BLaER1 (cell line): ENCODE data around the gene LRIG1.

ENCODE experiments used
- H3K27ac ChIP-seq: shearing (Covaris generic); formaldehyde crosslinking; 2 replicates; pipeline ENCODE4 v1.8.1; 2022
- H3K27me3 ChIP-seq: shearing (Covaris generic); formaldehyde crosslinking; 2 replicates; pipeline ENCODE4 v1.8.1; 2022
- H3K36me3 ChIP-seq: shearing (Covaris generic); formaldehyde crosslinking; 2 replicates; pipeline ENCODE4 v1.8.1; 2022
- H3K4me1 ChIP-seq: shearing (Covaris generic); formaldehyde crosslinking; 2 replicates; pipeline ENCODE4 v1.8.1; 2022
- H3K4me2 ChIP-seq: shearing (Covaris generic); formaldehyde crosslinking; 2 replicates; pipeline ENCODE4 v1.8.1; 2022
- H3K4me3 ChIP-seq: shearing (Covaris generic); formaldehyde crosslinking; 2 replicates; pipeline ENCODE4 v1.8.1; 2022
- H3K9ac ChIP-seq: shearing (Covaris generic); formaldehyde crosslinking; 2 replicates; pipeline ENCODE4 v1.8.1; 2022
- H3K9me3 ChIP-seq: shearing (Covaris generic); formaldehyde crosslinking; 2 replicates; pipeline ENCODE4 v1.8.1; 2022
- H4K20me1 ChIP-seq: shearing (Covaris generic); formaldehyde crosslinking; 2 replicates; pipeline ENCODE4 v1.8.1; 2022
- Cebpa-rat ChIP-seq: shearing (Covaris generic); IDR thresholded peaks from 2 replicates; pipeline ENCODE4 v1.8.1; 2022

Gene LRIG1

GRCh38 chr3:66361356-66361755 lies 139.5 kb downstream of the LRIG1 start:
- Histone ChIP-seq H3K27ac (no peak overlapping the region), H3K4me1 (no peaks in the 10 kb centered on the region), H3K27me3 (no peaks in the 10 kb centered on the region), H4K20me1 (no peaks in the 10 kb centered on the region), H3K4me2 (no peak overlapping the region), H3K4me3 (no peak overlapping the region), H3K36me3 (no peaks in the 10 kb centered on the region), H3K9ac (no peak overlapping the region), H3K9me3 (no peaks in the 10 kb centered on the region)
- no peak for TF ChIP-seq Cebpa-rat

- Histone ChIP-seq H3K4me3 (no peak overlapping the region), H3K27me3 (no peaks in the 10 kb centered on the region), H3K9me3 (no peaks in the 10 kb centered on the region), H3K27ac (no peak overlapping the region), H3K4me1 (no peaks in the 10 kb centered on the region), H3K4me2 (no peak overlapping the region), H3K36me3 (no peaks in the 10 kb centered on the region), H3K9ac (no peak overlapping the region), H4K20me1 (no peaks in the 10 kb centered on the region)
- TF ChIP-seq Cebpa-rat = no peak
Measured at GRCh38 chr3:66355997-66356396, 144.8 kb downstream of the LRIG1 start.

- Histone ChIP-seq H3K36me3 (no peaks in the 10 kb centered on the region), H3K4me2 (no peak overlapping the region), H3K9me3 (no peaks in the 10 kb centered on the region), H3K9ac (no peak overlapping the region), H3K4me1 (no peaks in the 10 kb centered on the region), H3K27ac (no peak overlapping the region), H3K27me3 (no peaks in the 10 kb centered on the region), H4K20me1 (no peaks in the 10 kb centered on the region), H3K4me3 (no peak overlapping the region)
- no peak for TF ChIP-seq Cebpa-rat
Measured at GRCh38 chr3:66355394-66355793, 145.4 kb downstream of the LRIG1 start.

DNA sequence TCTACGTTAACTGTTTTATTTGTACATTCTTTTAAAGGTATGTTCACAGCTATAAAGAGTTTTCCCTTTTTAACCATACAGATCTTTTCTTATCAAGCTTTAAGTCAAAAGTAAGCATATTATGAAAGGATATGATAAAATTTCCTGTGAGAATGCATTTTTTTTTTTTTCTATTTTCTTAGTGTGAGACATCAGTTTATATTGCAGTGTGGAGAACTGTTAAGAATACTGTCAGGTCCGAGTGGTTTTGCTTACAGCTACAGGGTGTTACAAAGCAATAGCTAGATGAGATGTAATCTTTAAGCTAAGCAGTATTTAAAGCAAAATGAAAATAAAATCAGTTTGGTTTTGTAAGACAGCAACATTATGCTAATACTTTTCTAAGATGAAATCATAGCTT lies 146.8 kb downstream of the LRIG1 start:
- H3K27ac ChIP-seq = no peak overlapping the region
- no peak overlapping the region for H3K4me2 ChIP-seq
- no peaks in the 10 kb centered on the region for H3K4me1 ChIP-seq
- no peaks in the 10 kb centered on the region for H3K27me3 ChIP-seq
- no peaks in the 10 kb centered on the region for H3K9me3 ChIP-seq
- H3K36me3 ChIP-seq = no peaks in the 10 kb centered on the region
- H3K9ac ChIP-seq = no peak overlapping the region
- H3K4me3 ChIP-seq = no peak overlapping the region
- TF ChIP-seq Cebpa-rat = no peak
- H4K20me1 ChIP-seq = no peaks in the 10 kb centered on the region

GRCh38 chr3:66353530-66353929 lies 147.3 kb downstream of the LRIG1 start:
- H3K4me2 ChIP-seq = no peak overlapping the region
- no peak overlapping the region for H3K27ac ChIP-seq
- TF ChIP-seq Cebpa-rat = no peak
- no peaks in the 10 kb centered on the region for H3K9me3 ChIP-seq
- no peak overlapping the region for H3K9ac ChIP-seq
- no peaks in the 10 kb centered on the region for H3K36me3 ChIP-seq
- H4K20me1 ChIP-seq = no peaks in the 10 kb centered on the region
- H3K4me1 ChIP-seq = no peaks in the 10 kb centered on the region
- no peak overlapping the region for H3K4me3 ChIP-seq
- H3K27me3 ChIP-seq = no peaks in the 10 kb centered on the region

GRCh38 chr3:66353039-66353438 lies 147.8 kb downstream of the LRIG1 start:
- no peak overlapping the region for H3K4me3 ChIP-seq
- TF ChIP-seq Cebpa-rat = no peak
- no peak overlapping the region for H3K27ac ChIP-seq
- H3K27me3 ChIP-seq = no peaks in the 10 kb centered on the region
- no peaks in the 10 kb centered on the region for H4K20me1 ChIP-seq
- H3K36me3 ChIP-seq = 0 out of 2 replicates have a peak, but pooled peaks cover under 1% of the 10 kb centered on the region
- no peak overlapping the region for H3K4me2 ChIP-seq
- H3K4me1 ChIP-seq = no peaks in the 10 kb centered on the region
- no peak overlapping the region for H3K9ac ChIP-seq
- no peaks in the 10 kb centered on the region for H3K9me3 ChIP-seq

GRCh38 chr3:66350601-66351000 lies 150.2 kb downstream of the LRIG1 start:
- Histone ChIP-seq H3K36me3 (peaks cover 15% of the 10 kb centered on the region), H4K20me1 (no peaks in the 10 kb centered on the region), H3K4me2 (no peak overlapping the region), H3K27me3 (no peaks in the 10 kb centered on the region), H3K4me3 (no peak overlapping the region), H3K9ac (no peak overlapping the region), H3K27ac (no peak overlapping the region), H3K9me3 (peaks cover 10% of the 10 kb centered on the region), H3K4me1 (peaks cover 3% of the 10 kb centered on the region)
- TF ChIP-seq Cebpa-rat = no peak

GRCh38 chr3:66348704-66349103 lies 152.1 kb downstream of the LRIG1 start:
- Histone ChIP-seq H3K9me3 (peaks cover 10% of the 10 kb centered on the region), H3K4me2 (no peak overlapping the region), H4K20me1 (no peaks in the 10 kb centered on the region), H3K9ac (no peak overlapping the region), H3K27ac (no peak overlapping the region), H3K36me3 (peaks cover 15% of the 10 kb centered on the region), H3K4me1 (peaks cover 22% of the 10 kb centered on the region), H3K27me3 (no peaks in the 10 kb centered on the region), H3K4me3 (no peak overlapping the region)
- TF ChIP-seq Cebpa-rat = no peak

DNA sequence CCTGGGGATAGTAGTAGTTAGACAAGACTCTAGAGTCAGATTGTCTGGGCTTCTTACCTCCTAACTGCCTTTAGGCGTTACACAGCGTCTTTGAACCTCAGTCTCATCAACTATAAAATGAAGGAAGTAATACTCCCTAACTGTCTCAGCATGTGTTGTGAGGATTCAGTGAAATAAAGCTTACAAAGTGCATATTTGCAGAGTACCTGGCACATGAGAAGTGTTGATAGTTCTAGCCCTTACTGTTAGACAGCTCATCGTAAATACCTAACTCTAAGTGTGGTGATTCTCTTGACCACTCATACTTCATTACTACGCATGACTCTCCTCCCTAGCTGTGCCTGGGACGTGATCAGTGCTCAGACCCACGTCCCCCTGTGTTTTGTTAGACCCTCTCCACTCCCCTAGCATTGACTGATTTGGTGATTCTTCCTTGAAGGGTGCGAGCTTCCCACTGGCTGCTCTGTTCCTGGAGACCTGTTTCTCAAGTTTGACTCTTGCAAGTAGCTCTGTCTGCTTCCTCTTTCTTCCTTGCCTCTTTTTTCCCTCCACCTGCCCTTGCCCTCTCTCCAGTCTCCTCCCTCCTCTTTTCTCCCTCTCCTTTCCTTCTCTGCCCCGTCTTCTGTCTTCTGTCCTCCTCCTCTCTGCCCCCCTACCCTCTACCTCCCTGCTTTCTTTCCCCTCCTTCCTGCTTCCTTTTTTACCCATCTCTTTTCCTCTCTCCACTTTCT lies 155.8 kb downstream of the LRIG1 start:
- H3K36me3 ChIP-seq = peaks cover 15% of the 10 kb centered on the region
- H3K9me3 ChIP-seq = peaks cover 10% of the 10 kb centered on the region
- peaks cover 31% of the 10 kb centered on the region for H3K4me1 ChIP-seq
- no peaks in the 10 kb centered on the region; the same call in 1 of the 2 replicates for H4K20me1 ChIP-seq
- H3K27me3 ChIP-seq = no peaks in the 10 kb centered on the region
- H3K4me3 ChIP-seq = no peak overlapping the region
- peak overlapping the region; percentile 51 for H3K4me2 ChIP-seq
- peak overlapping the region; percentile 15; the same call in 1 of the 2 replicates for H3K27ac ChIP-seq
- no peak overlapping the region for H3K9ac ChIP-seq
- no peak for TF ChIP-seq Cebpa-rat

- TF ChIP-seq Cebpa-rat = no peak
- no peaks in the 10 kb centered on the region; the same call in 1 of the 2 replicates for H4K20me1 ChIP-seq
- H3K9ac ChIP-seq = no peak overlapping the region
- H3K27ac ChIP-seq = no peak overlapping the region
- no peaks in the 10 kb centered on the region for H3K27me3 ChIP-seq
- H3K4me1 ChIP-seq = peaks cover 31% of the 10 kb centered on the region
- H3K9me3 ChIP-seq = peaks cover 10% of the 10 kb centered on the region
- H3K4me3 ChIP-seq = no peak overlapping the region
- peaks cover 15% of the 10 kb centered on the region for H3K36me3 ChIP-seq
- peak overlapping the region; percentile 51 for H3K4me2 ChIP-seq
Measured at GRCh38 chr3:66344391-66344811, 156.4 kb downstream of the LRIG1 start.
